ENCODE data around the gene ZDHHC8.

Gene ZDHHC8

GRCh38 chr22:20094197-20094807 is 37.3 kb upstream of the ZDHHC8 start:
- TF ChIP-seq, protein P1, sequence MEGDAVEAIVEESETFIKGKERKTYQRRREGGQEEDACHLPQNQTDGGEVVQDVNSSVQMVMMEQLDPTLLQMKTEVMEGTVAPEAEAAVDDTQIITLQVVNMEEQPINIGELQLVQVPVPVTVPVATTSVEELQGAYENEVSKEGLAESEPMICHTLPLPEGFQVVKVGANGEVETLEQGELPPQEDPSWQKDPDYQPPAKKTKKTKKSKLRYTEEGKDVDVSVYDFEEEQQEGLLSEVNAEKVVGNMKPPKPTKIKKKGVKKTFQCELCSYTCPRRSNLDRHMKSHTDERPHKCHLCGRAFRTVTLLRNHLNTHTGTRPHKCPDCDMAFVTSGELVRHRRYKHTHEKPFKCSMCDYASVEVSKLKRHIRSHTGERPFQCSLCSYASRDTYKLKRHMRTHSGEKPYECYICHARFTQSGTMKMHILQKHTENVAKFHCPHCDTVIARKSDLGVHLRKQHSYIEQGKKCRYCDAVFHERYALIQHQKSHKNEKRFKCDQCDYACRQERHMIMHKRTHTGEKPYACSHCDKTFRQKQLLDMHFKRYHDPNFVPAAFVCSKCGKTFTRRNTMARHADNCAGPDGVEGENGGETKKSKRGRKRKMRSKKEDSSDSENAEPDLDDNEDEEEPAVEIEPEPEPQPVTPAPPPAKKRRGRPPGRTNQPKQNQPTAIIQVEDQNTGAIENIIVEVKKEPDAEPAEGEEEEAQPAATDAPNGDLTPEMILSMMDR (IDR thresholded peaks at IDR 0.05; ENCODE audit: insufficient read depth, low read length, missing control alignments), result no peak
- H3K4me3 ChIP-seq (ENCODE audit: low read depth, low read length), result no peak overlapping the region
- no peak for DNase-seq (ENCODE audit: low read depth, low spot score)
- POLR2A ChIA-PET, result no interaction called here
- CTCF ChIA-PET, result interaction anchor here (1.2 to 1.7 kb wide), 3 partner anchors 9 to 17 kb away, joined by 3 to 4 read pairs (median 3); no protein-coding TSS in a partner anchor

- H3K4me3 ChIP-seq (ENCODE audit: low read depth, low read length), result no peak overlapping the region
- no peak for DNase-seq (ENCODE audit: low read depth, low spot score)
- ChIA-PET POLR2A (no interaction called here), CTCF (interaction anchor here (1.5 to 2.0 kb wide), 2 partner anchors 15 to 16 kb away, joined by 3 to 5 read pairs; no protein-coding TSS in a partner anchor)
- TF ChIP-seq, protein P1 (IDR thresholded peaks at IDR 0.05; ENCODE audit: insufficient read depth, low read length, missing control alignments), result no peak
Observed at GRCh38 chr22:20095521-20095920, 36.1 kb upstream of the ZDHHC8 start.

DNA sequence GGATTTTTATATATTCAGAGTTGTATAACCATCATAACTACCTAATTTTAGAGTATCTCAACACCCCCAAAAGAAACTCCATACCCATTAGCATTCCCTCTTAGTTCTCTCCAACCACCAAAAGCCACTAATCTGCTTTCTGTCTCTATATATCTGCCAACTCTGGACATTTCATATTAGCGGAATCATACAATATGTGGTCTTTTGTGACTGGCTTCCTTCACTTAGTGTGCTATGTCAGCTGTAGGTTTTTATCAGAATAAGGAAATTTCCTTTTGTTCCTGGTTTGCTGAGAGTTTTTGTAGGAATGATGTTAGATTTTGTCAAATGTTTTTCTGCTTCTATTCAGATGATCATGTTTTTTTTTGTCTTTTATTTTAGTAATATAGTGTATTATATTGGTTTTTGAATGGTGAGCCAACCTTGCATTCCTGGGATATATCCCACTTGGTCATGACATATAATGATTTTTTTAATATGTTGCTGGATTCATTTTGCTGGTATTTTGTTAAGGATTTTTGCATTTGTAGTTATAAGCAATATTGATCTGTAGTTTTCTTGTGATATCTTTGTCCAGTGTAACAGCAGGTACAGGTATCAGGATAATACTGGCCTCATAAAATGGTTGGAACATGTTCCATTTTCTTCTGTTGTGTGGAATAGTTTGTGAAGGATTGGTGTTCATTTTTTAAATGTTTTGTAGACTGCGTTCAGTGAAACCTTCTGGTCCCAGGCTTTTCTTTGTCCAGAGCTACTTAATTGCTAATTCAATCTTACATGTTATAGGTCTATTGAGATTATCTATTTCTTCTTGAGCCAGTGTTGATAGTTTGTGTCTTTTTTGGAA is 34.8 kb upstream of the ZDHHC8 start:
- TF ChIP-seq, protein P1 (IDR thresholded peaks at IDR 0.05; ENCODE audit: insufficient read depth, low read length, missing control alignments), result no peak

GRCh38 chr22:20099099-20099711 is 32.4 kb upstream of the ZDHHC8 start:
- CTCF ChIA-PET, result interaction anchor here (1.0 to 1.1 kb wide), 2 partner anchors 13 to 14 kb away, joined by 3 to 4 read pairs; no protein-coding TSS in a partner anchor
- H3K4me3 ChIP-seq (ENCODE audit: low read depth, low read length), result no peak overlapping the region
- TF ChIP-seq, protein P1 (IDR thresholded peaks at IDR 0.05; ENCODE audit: insufficient read depth, low read length, missing control alignments), result no peak
- POLR2A ChIA-PET, result interaction anchor here (0.5 to 0.7 kb wide), 2 partner anchors 9 to 69 kb away, joined by 3 to 4 read pairs; no protein-coding TSS in a partner anchor
- DNase-seq (ENCODE audit: low read depth, low spot score), result no peak

More for the DNA sequence above, 34.8 kb upstream of the ZDHHC8 start:
- no peak overlapping the region for H3K4me3 ChIP-seq (ENCODE audit: low read depth, low read length)
- POLR2A ChIA-PET, result interaction anchor here (1.0 kb wide), 1 partner anchor 13 kb away, joined by 4 read pairs; no protein-coding TSS in a partner anchor
- no peak for DNase-seq (ENCODE audit: low read depth, low spot score)
- CTCF ChIA-PET, result interaction anchor here (1.2 to 2.0 kb wide), 2 partner anchors 10 to 14 kb away, joined by 4 to 5 read pairs; no protein-coding TSS in a partner anchor

- ChIA-PET CTCF (interaction anchor here (0.7 to 2.2 kb wide), 3 partner anchors 9 to 216 kb away, joined by 3 to 7 read pairs (median 5); no protein-coding TSS in a partner anchor), POLR2A (interaction anchor here (1.0 kb wide), 1 partner anchor 15 kb away, joined by 3 read pairs; the partner anchor contains the start of gene TRMT2A)
- TF ChIP-seq, protein P1 (IDR thresholded peaks at IDR 0.05; ENCODE audit: insufficient read depth, low read length, missing control alignments), result no peak
- H3K4me3 ChIP-seq (ENCODE audit: low read depth, low read length), result no peak overlapping the region
- DNase-seq (ENCODE audit: low read depth, low spot score), result no peak
Observed at GRCh38 chr22:20101638-20102037, 30.0 kb upstream of the ZDHHC8 start.
